Measurements from ENCODE around the gene SLC4A9.

Gene SLC4A9

DNA sequence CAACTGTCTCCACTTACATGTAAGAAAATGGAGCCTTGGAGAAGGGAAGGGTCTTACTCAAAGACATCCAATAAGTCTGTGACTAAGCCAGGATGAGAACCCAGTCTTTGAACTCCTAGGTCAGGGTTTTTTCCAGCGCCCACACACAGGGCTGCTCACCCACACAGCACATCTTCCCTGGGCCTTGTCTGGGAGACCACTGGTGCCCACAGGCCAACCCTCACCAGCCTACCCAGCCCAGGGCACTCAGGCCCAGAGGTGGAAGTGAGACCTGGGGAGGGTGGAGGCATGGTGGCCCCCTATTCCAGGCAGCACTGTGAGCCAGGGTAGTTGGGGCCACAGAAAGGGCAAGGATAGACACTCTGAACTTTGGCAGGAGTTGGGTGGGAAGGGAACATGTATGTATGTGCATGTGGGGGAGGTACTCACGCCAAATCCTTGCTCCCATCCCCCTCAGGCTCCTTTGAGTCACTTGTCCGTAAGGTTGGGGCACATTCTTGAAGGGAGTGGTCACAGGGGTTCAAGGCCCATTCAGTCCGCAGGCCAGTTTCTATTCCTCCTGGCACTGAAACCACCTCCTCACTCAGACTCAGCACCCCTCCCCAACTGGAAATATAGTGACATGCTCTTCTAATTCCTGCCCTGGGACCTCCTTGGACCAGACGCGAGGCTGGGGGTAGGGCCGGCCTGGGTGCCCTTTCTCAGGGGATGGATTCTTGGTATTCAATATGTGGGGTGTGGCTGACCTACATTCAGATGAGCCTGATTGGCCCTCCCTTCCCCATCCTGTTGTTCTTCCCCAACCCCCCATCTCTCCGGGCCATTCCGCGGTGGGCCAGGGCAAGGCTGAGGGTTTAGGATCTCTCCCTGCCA is 2.9 kb upstream of the SLC4A9 start:
- ATAC-seq = no peak; the same call in 1 of the 3 replicates
- TF ChIP-seq PPARA (CRISPR knock-in tag; IDR thresholded peaks at IDR 0.05; ENCODE audit: borderline replicate concordance) = no peak
- no peak for TF ChIP-seq BACH2 (CRISPR knock-in tag; IDR thresholded peaks at IDR 0.05; ENCODE audit: borderline replicate concordance)
- TF ChIP-seq, protein P1, sequence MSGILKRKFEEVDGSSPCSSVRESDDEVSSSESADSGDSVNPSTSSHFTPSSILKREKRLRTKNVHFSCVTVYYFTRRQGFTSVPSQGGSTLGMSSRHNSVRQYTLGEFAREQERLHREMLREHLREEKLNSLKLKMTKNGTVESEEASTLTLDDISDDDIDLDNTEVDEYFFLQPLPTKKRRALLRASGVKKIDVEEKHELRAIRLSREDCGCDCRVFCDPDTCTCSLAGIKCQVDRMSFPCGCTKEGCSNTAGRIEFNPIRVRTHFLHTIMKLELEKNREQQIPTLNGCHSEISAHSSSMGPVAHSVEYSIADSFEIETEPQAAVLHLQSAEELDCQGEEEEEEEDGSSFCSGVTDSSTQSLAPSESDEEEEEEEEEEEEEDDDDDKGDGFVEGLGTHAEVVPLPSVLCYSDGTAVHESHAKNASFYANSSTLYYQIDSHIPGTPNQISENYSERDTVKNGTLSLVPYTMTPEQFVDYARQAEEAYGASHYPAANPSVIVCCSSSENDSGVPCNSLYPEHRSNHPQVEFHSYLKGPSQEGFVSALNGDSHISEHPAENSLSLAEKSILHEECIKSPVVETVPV (CRISPR knock-in tag; IDR thresholded peaks at IDR 0.05) = no peak
- TF ChIP-seq OSR1 (CRISPR knock-in tag; IDR thresholded peaks at IDR 0.05) = no peak

DNA sequence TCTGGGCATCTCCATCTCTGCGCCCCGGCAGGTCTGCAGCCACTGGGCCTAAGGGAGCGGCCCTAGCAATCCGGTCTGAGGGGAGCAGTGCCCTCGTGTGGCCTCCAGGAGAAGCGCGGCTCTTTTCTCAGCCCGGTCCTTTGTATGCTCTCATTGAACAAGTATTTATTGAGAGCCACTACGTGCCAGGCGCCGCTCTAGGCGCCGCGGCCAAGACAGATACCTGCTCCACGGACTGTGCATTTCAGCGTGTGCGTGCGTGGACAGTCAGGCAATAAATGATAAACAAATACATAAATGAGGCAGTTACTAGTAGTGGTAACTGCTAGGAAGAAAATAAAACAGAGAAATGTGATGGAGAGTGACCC is 2.3 kb upstream of the SLC4A9 start:
- ATAC-seq = peak; percentile 98
- TF ChIP-seq, protein P2, sequence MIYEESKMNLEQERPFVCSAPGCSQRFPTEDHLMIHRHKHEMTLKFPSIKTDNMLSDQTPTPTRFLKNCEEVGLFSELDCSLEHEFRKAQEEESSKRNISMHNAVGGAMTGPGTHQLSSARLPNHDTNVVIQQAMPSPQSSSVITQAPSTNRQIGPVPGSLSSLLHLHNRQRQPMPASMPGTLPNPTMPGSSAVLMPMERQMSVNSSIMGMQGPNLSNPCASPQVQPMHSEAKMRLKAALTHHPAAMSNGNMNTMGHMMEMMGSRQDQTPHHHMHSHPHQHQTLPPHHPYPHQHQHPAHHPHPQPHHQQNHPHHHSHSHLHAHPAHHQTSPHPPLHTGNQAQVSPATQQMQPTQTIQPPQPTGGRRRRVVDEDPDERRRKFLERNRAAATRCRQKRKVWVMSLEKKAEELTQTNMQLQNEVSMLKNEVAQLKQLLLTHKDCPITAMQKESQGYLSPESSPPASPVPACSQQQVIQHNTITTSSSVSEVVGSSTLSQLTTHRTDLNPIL (CRISPR knock-in tag; IDR thresholded peaks at IDR 0.05; ENCODE audit: low read depth) = peak; percentile 65; the same call in 1 of the 2 replicates
- TF ChIP-seq TOX (CRISPR knock-in tag; IDR thresholded peaks at IDR 0.05; ENCODE audit: borderline replicate concordance) (no peak), ZNF8 (CRISPR knock-in tag; IDR thresholded peaks at IDR 0.05) (no peak), ZC3H10 (CRISPR knock-in tag; IDR thresholded peaks at IDR 0.05) (no peak)
- TF ChIP-seq, protein P3, sequence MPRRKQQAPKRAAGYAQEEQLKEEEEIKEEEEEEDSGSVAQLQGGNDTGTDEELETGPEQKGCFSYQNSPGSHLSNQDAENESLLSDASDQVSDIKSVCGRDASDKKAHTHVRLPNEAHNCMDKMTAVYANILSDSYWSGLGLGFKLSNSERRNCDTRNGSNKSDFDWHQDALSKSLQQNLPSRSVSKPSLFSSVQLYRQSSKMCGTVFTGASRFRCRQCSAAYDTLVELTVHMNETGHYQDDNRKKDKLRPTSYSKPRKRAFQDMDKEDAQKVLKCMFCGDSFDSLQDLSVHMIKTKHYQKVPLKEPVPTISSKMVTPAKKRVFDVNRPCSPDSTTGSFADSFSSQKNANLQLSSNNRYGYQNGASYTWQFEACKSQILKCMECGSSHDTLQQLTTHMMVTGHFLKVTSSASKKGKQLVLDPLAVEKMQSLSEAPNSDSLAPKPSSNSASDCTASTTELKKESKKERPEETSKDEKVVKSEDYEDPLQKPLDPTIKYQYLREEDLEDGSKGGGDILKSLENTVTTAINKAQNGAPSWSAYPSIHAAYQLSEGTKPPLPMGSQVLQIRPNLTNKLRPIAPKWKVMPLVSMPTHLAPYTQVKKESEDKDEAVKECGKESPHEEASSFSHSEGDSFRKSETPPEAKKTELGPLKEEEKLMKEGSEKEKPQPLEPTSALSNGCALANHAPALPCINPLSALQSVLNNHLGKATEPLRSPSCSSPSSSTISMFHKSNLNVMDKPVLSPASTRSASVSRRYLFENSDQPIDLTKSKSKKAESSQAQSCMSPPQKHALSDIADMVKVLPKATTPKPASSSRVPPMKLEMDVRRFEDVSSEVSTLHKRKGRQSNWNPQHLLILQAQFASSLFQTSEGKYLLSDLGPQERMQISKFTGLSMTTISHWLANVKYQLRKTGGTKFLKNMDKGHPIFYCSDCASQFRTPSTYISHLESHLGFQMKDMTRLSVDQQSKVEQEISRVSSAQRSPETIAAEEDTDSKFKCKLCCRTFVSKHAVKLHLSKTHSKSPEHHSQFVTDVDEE (CRISPR knock-in tag; IDR thresholded peaks at IDR 0.05) = 0 out of 2 replicates have a peak, but pooled peaks have one; percentile 10
- TF ChIP-seq, protein P4, sequence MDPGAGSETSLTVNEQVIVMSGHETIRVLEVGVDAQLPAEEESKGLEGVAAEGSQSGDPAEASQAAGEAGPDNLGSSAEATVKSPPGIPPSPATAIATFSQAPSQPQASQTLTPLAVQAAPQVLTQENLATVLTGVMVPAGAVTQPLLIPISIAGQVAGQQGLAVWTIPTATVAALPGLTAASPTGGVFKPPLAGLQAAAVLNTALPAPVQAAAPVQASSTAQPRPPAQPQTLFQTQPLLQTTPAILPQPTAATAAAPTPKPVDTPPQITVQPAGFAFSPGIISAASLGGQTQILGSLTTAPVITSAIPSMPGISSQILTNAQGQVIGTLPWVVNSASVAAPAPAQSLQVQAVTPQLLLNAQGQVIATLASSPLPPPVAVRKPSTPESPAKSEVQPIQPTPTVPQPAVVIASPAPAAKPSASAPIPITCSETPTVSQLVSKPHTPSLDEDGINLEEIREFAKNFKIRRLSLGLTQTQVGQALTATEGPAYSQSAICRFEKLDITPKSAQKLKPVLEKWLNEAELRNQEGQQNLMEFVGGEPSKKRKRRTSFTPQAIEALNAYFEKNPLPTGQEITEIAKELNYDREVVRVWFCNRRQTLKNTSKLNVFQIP (CRISPR knock-in tag; IDR thresholded peaks at IDR 0.05; ENCODE audit: borderline replicate concordance, low read depth) = no peak

DNA sequence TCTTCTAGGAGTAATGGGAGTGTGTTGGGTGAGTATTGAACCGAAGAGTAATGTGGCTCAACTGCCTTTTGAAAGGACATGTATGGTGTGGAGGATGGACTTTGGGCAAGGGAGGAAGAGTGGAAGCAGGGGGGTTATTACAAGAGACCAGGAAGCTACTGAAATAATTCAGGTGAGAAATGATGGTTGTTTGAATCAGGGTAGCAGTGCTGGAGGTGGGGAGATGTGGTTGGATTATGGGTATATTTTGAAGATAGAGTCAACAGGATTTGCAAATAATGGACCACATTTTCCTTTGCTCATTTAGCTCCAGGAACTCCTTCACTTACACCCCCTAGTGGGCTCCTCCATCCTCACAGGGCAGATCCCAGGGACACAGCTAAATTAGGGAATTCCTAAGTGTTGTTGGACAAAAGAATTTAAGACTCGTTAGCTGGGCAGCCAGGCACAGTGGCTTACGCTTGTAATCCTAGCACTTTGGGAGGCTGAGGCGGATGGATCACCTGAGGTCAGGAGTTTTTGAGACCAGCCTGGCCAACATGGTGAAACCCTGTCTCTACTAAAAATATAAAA is 1.2 kb upstream of the SLC4A9 start:
- ATAC-seq = peak; percentile 35
- TF ChIP-seq ZC3H10 (CRISPR knock-in tag; IDR thresholded peaks at IDR 0.05) (no peak), ZFP3 (CRISPR knock-in tag; IDR thresholded peaks at IDR 0.05) (no peak), BACH2 (CRISPR knock-in tag; IDR thresholded peaks at IDR 0.05; ENCODE audit: borderline replicate concordance) (no peak), ZNF565 (CRISPR knock-in tag; conservative IDR thresholded peaks at IDR 0.05; ENCODE audit: low read depth) (no peak), PPARA (CRISPR knock-in tag; IDR thresholded peaks at IDR 0.05; ENCODE audit: borderline replicate concordance) (no peak), SNAI2 (CRISPR knock-in tag; IDR thresholded peaks at IDR 0.05) (no peak), TOX (CRISPR knock-in tag; IDR thresholded peaks at IDR 0.05; ENCODE audit: borderline replicate concordance) (no peak), ZNF70 (CRISPR knock-in tag; IDR thresholded peaks at IDR 0.05) (no peak), RARB (CRISPR knock-in tag; IDR thresholded peaks at IDR 0.05) (no peak), ARNTL (CRISPR knock-in tag; IDR thresholded peaks at IDR 0.05; ENCODE audit: borderline replicate concordance, low read depth) (no peak), CSDC2 (CRISPR knock-in tag; IDR thresholded peaks at IDR 0.05) (no peak), ESRRG (CRISPR knock-in tag; IDR thresholded peaks at IDR 0.05) (no peak), ISL1 (CRISPR knock-in tag; IDR thresholded peaks at IDR 0.05) (no peak)
- TF ChIP-seq, protein P5, sequence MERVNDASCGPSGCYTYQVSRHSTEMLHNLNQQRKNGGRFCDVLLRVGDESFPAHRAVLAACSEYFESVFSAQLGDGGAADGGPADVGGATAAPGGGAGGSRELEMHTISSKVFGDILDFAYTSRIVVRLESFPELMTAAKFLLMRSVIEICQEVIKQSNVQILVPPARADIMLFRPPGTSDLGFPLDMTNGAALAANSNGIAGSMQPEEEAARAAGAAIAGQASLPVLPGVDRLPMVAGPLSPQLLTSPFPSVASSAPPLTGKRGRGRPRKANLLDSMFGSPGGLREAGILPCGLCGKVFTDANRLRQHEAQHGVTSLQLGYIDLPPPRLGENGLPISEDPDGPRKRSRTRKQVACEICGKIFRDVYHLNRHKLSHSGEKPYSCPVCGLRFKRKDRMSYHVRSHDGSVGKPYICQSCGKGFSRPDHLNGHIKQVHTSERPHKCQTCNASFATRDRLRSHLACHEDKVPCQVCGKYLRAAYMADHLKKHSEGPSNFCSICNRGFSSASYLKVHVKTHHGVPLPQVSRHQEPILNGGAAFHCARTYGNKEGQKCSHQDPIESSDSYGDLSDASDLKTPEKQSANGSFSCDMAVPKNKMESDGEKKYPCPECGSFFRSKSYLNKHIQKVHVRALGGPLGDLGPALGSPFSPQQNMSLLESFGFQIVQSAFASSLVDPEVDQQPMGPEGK (CRISPR knock-in tag; IDR thresholded peaks at IDR 0.05; ENCODE audit: borderline replicate concordance) = no peak
- TF ChIP-seq, protein P4 (CRISPR knock-in tag; IDR thresholded peaks at IDR 0.05; ENCODE audit: borderline replicate concordance, low read depth) = no peak
- TF ChIP-seq, protein P1 (CRISPR knock-in tag; IDR thresholded peaks at IDR 0.05) = no peak
